GM18868 (cell line): ENCODE results near the gene EFCAB6.

ENCODE experiments used
- ATAC-seq: cut with Tn5 transposase; IDR thresholded peaks from one replicate; pipeline ENCODE4 v1.9.1; 2021; ENCODE audit warnings: mild to moderate bottlenecking, moderate library complexity; ENCODE audit not compliant: unreplicated experiment

The EFCAB6 gene

DNA sequence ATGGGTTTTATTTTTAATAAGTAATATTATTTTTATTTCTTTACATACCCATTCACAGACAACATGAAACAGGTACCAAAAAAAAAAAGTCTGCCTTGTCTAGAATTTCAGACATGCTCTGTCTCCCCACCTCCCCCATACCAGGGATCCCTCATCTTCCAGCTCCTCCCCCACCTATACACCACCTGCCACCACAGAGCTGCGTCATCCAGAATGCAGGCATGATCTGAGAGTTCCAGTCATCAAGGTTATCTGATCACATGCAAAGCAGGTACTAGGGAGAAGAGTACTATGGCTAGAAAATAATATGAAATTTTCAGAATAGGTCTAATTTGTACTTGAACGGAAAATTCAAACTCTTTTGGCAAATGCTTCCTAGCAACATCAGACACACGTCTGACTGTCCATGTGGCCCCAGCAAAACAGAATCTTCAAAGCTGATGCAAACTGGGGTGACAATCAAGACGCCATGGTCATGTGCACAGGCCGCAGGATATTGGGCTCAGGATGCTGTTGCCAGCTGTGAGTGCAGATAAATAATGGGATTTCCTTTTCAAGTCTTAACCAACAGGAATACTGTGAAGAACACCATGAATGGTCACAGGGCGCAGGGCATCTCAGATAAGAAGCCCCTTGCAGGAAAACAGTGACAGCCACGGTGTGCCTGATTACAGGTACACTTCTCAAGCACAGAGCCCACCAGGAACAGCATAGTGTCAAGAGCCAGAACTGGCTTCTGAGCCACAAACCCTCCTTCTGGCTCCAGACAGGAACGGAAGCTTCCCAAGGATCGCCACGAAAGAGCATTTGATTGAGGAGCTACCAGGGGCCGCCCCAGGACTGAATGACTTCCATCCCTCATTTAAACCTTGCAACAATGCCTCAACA lies 169.5 kb downstream of the EFCAB6 start:
- no peak for ATAC-seq

DNA sequence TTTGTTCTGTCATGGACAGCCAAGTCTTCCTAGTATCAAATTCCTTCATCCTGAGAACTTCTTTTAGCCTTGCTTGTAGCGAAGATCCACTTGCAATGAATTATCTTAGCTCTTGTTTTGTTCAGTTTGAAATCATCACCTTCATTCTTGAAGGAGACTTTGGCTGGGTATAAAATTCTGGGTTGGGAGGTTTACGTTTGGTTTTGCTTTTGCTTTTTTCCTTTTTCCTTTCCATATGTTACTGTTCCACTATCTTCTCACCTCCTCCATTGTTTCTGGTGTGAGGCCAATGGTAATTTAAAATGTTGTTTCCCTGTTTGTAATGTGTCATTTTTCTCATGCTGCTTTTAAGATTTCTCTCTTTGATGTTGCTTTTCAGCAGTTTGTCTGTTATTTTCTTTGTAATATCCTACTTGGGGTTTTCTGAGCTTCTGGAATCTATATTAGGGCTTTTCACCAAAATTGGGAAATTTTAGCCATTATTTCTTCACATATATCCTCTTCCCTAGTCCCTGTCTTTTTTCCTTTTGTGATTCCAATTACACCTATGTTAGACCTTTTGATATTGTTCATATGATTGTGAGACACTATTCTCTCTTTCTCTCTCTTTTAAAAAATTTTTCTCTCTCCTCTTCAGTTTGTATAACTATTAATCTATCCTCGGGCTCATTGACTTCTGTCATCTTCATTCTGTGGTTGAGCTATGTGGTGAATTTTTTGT lies 172.7 kb downstream of the EFCAB6 start:
- ATAC-seq, result no peak

DNA sequence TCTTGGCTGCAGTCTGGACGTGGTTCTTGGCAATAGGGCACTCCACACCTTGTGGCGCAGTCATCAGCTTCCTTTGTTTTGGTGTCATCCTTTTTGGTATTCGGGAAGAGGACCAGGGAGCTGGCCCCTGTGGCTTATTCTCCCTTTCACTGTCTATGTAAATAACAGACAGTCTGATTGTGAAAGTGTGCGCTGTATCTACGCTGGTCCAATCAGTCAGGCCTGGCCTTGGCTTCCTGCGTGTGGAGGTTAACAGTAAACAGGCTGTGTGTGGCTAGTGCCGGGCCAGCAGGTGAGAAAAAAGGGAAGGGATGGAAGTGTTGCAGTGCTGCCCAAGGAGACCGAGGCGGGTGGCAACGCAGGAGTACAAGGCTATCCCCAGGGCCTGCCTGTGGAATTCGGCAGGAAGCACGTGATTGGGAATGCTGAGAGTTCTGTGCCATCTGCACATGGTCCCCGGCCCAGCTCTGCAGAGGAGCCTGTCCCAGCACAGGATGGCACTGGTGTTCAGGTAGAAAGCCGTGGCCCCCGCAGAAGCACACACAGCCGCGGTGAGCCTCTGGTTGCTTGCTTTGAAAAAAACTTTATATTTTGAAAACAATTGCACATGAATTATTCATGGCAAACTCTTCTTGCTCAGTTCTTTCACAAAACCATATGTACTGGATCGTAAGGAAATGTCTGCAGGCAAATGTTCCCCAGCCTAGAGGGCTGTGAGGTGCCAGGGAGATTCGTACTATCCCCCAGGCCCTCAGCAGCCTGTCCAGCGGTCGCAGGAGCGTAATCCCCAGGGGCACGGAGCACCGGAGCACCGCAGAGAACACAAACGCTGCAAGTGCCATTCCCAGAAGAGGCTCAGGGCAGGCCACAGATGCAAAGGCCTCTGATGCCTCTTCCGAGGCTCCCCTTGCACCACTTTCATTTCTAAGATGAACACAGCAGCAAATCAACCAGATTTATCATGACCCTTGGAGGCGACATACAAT lies 174.5 kb downstream of the EFCAB6 start:
- no peak for ATAC-seq

DNA sequence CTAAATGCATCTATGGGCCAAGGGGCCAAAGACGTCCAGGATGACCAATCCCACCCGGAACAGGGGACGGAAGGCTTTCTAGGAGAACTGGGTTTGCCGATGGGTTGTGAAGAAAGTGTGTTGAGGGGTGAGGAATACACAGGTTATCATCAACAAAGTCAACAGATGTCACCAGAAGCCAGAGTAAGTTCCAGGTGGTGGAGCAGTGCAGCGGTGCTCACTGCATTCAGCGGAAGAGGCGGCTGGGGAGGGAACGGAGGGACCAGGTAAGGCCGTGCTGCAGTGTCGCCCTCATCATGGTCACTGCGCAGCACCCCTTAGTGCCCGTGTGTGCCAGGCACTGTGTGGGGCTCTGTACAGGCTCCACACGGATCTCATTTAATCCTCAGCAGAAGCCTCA lies 176.0 kb downstream of the EFCAB6 start:
- ATAC-seq, result no peak

DNA sequence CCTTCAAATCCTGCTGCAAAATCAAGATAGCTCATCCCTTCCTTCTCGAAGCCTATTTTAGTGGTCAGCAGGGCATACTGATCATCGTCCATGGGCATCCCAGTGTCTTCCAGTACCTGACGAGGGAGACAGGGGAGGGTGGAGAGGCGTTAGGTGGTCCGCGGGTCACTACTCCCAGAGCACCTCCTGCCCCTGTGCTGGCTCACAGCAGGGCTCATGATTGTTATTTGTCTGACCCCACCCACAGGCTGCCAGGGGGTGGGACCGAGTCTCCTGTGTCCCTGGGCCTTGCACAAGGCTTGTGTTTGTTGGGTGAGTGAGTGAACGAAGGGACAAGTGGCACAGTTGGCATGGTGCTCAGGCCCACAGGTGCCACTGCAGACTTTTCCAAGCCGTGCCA lies 177.0 kb downstream of the EFCAB6 start:
- ATAC-seq, result no peak

DNA sequence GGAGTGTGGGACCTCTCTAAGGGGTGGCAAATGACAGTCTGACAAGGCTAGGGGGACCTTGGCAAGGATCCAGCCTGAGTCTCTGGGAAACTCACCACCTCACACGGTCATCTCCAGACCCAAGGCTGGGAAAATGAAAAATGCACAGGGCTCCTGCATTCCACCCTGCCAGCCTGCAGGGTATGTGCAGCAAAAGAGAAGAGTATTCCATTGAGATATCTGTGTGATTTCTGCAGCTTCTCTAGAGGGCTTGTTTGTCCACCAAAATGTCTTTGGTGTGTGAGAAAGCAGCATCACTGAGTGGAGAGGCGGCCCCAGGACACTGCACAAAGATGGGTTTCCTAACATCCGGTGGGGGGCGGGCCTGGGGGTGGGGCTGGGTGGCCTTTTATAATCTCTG lies 177.8 kb downstream of the EFCAB6 start:
- no peak for ATAC-seq

DNA sequence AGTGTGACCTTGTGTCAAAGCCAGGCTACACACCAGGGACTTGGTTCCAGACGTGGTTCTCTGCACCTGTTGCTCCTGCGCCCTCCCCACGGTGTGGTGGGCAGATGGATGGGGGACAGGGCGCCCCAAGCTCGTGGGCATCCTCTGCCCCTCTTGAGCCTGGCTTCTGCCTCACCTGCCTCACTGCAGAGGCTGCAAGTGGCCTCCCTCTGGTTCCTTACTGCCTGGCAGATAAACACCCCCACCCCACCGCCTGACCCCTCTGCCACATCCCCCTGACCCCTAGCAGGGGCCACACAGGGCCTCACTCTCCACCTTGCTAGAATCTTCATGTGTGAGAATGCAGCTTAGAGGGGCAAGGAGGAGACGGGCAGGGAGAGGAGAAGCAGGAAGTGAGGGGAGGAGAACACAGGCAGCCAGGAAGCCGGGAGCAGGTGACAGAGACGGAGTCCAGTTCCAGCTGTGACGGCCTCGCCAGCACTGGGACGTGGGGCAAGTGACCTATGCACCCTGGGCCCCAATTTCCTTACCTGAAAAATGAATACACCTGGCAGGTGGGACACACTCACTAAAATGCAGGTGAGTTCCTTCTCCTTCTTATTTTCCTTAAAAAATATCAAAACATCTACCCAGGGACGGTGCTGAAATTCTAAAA lies 178.3 kb downstream of the EFCAB6 start:
- no peak for ATAC-seq

DNA sequence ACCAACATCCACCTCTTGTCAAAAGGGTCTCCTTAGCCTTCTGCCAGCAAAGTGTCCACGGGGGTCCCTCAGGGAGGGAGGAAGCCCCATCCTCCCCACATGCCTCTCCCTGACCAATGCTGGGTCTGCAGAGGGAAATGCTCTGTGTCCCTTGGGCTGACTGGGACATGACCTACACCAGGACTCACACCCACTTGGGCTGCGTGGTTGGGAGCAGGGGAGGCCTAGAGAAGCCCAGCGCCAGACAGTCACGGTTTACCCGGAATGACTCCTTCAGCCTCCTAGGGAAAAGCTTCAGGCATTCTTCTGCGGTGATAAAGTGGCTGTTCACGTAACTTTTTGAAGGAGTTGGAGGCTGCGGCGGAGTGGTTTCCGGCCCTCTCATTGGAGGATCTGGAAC lies 180.3 kb downstream of the EFCAB6 start:
- no peak for ATAC-seq

DNA sequence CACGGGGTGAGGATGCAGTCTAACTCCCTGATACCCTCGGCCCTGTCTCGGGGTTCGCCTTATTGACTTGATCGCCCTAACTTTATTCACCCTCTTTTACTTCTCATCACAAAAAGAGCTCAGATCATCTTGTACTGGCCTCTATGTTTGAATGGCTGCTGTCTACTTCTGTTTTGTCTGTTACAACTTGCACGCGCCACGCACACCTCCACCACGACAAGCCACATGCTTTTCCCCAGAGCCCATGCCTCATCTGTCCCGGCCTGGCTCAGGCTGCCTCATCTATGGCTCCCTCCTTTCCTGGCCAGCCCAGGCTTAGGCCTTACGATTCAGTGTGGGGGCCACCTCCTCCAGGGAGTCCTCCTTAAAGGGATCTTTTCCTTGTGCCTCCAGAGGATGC lies 180.9 kb downstream of the EFCAB6 start:
- ATAC-seq, result no peak

DNA sequence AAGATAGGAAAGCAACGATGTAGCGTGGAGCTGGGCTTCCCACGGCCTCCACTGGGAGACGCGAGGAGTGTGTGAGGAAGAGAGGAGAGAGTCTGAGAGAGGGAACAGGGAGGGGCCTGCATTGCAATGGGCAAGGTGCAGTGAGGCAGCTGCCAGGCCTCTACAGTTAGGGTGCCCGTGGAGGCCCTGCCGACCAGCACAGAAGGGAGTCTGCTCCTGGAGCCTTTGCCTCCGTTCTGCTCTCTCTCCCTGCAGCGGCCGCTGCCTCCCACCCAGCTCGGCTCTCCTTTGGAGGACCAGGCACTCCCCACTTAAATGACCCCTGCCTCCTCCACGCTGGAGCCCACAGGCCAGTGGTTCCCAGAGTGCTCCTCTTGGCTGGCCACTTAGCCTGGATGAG lies 181.7 kb downstream of the EFCAB6 start:
- no peak for ATAC-seq

DNA sequence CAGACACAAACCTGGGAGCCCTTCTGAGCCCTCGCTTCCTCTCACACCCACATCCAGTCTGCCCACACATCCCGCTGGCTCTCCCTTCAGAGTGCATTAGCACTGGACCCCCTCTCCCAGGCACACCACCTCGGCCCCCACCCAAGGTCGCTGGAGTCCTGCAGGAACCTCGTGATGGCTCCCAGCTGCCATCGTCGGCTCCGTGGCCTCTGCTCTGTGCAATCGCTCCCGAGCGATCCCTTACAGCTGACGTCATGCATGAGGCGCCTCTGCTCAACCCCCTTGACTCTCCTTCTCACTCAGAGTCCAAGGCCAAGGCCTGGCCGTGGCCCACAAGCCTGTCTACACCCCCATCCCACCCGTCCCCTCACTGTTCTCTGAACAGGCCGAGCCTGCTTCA lies 183.9 kb downstream of the EFCAB6 start:
- no peak for ATAC-seq

DNA sequence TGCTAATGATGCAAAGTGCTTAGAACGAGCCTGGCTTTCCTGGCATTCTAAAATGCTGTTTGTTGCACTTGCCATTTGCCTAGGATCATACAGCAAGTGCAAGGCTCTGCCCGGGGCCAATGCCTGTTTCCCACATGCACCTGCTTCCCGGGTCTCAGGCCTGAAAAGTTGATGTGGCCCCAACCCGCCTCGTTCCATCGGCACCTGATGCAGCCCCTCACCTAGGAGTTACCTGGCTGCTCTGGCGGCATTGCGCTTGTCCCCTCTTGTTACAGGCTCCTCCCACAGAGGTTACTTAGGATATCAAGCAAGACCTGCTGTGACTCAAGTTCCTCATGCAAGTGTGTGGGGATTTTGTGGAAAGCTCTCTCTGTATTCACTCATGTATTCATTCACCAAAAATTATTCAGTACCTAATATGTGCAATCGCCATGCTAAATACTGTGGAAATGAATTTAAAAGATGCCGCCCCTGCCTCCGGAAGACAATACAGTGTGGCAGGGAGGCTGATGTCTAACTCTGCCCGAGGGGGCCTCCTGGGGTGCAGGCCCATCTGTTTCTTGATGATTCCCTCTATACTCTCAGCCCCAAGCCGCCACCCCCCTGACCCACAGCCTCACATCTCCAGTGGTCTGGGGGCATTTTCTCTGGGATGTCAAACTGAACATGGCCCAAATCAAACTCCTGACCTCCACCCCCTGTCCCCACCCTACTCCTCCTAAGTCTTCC lies 184.5 kb downstream of the EFCAB6 start:
- no peak for ATAC-seq

DNA sequence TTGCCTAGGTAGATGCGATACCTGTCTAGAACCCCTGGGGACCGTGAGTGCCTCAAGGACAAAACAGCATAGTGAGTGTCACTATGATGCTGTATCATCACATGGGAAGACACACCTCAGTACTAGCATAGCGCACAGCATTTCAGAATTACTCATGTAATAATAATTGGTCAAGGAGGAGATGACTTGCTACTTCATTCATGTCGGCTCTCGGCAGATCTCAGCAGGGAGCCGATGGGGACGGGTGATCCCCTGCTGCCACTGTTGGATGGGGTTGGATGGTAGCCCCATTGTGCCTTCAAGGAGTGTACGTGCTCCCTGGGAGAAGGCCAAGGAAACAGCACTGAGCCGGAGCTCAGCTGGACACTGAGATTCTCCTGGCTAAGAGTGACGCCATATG lies 186.9 kb downstream of the EFCAB6 start:
- ATAC-seq, result no peak

DNA sequence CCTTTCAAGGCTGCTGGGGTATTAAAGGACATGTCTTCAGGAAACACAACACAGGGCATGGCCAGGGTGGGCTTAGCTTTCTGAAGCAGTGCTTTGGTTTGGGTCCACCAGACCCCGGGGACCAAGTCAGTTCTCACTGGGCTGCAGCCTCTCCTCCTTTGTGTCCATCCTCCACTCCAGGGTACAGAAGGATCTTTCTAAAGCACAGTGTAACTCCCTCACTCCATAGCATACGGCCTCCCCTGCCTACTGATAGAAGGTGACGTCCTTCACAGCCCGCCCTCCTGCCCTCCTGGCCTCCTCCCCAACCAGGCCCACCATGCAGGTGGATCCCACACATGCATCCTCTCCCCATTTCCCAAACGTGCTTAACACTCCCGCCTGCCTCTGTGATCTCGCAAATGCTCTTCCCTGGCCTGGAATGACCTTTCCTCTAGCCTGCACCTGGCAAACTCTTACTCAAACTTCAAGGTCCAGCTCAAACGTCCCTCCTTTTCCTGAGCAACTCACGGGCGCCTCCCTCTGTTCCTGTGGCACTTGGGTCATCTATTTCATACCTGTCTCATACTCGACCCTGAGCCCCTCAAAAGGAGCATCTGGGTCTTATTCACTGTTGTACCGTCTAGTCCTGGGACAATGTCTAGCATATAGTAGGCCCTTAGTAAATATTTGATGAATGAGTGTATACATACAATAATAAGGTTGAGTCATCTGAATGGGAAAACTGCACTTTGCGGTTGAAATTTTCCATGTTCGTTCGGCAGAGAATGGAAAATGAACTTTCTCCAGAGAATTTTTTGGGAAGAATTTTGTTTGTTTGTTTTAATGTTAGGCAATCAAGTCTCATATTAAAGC lies 187.7 kb downstream of the EFCAB6 start:
- no peak for ATAC-seq

DNA sequence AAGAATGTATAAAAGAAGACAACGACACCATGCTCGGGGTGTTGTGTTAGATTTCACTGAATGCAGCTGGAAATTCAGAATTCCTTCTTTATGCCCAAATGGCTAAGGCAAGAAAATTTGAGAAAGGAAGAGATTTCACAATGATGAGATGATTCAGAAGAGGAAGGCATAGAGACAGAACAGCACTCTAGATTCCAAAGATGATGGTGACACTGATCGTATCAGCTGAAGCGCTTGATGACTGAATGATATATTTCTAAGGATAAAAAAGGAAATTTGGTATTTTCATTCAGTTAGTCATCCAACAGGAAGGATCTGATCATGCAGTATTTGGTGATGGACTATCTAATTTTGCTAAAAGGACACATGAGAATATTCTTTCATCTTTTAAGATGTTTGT lies 189.2 kb downstream of the EFCAB6 start:
- no peak for ATAC-seq

DNA sequence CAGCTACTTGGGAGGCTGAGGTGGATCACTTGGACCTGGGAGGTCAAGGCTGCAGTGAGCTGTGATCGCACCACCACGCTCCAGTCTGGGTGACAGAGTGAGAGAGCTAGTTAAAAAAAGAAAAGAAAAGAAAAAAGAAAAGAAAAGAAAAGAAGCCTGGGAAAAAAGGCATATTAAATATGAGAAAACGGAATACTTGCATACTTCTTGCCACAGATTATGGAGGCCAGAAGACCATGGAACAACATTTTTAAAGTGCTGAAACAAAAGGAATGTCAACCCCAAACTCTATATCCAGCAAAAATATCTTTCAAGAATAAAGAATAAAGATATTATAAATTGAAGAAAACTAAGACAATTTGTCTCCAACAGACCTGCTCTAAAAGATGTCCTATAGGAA lies 191.9 kb downstream of the EFCAB6 start:
- no peak for ATAC-seq

DNA sequence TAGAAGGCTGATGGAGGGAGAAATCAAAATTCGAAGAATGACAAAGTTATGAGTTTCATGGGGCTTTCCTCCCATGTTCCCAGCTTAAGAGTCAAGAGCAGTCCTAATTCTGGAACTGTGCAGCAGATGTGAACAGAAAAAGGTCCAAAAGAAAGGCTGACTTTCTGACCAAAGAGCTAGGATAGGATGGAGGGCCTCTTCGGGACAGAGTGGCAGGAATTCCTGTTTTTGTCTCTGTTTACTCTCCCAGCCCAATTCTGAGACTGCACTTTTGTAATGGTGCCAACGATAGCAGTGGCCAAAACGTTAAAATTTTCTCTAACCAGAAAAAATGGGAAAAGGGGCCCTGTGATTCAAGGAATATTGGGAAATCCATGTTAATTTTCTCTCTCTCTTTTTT lies 193.6 kb downstream of the EFCAB6 start:
- ATAC-seq, result no peak

DNA sequence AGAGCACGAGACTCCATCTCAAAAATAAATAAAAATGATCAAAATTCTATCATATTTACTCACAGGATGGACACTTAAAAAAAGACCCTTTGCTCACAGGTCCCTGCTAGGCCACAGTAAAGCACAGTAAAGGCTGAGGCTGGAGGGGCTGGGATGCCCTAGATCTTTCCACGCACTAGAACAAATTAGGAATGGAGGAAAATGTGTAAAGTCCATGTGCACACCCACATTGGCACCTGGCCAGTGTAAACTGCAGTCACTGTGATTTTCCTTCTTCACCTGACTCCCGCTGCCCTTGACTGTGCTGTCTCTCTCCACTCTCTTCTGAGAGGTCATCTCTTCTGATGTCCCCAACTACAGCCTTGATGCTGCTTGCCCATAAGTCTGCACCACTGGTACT lies 195.5 kb downstream of the EFCAB6 start:
- ATAC-seq, result no peak

DNA sequence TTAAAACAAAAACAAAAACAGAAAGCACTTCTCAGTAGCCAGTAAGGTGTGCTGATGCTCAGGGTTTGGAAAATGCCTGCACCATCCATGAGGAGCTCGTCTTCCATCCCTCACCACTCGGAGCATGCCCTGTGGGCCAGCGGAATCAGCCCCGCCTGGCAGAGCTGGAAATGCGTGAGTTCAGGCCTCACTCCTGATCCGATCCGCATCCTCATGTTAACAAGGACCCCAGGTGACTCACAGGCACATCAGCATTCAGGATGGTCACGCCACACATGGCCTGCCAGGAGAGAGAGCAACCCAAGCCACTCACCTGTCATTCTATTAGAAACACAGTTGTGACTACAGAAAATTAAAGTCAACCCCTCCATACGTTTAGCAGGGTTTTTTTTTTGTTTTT lies 211.8 kb downstream of the EFCAB6 start:
- no peak for ATAC-seq
